Left renal cortex interstitium (tissue), 4 donors: ENCODE data around the gene ATP13A2. TPM values are rescaled to one million over a fixed set of nuclear protein-coding genes. Genes with fewer than 3 reads are reported as not detected.

Source experiments
- DNase-seq, 4 donors: peaks; one replicate each; pipeline ENCODE4 v3.0.0-alpha.2; 2013; ENCODE audit warnings: low read depth in 4 of 4, low spot score in 2 of 4, missing footprints in 1 of 4
- polyA plus RNA-seq, 4 donors: library from polyadenylated mRNA; unstranded; fragments of 120-200 nt; gene quantifications; one replicate each; pipeline ENCODE4 v1.2.1, GENCODE V29; 2013; ENCODE audit not compliant: insufficient read length in 4 of 4

ATP13A2 gene
- polyA plus RNA-seq, 4 donors, result 21.7 to 45.3 (median 37.0) TPM

- DNase-seq, result no peak
Observed at GRCh38 chr1:17004466-17005364, 7.0 kb downstream of the ATP13A2 start.

- no peak for DNase-seq
Observed at GRCh38 chr1:17002524-17002902, 9.2 kb downstream of the ATP13A2 start.

- no peak for DNase-seq
Observed at GRCh38 chr1:17001760-17002523, 9.8 kb downstream of the ATP13A2 start.

DNA sequence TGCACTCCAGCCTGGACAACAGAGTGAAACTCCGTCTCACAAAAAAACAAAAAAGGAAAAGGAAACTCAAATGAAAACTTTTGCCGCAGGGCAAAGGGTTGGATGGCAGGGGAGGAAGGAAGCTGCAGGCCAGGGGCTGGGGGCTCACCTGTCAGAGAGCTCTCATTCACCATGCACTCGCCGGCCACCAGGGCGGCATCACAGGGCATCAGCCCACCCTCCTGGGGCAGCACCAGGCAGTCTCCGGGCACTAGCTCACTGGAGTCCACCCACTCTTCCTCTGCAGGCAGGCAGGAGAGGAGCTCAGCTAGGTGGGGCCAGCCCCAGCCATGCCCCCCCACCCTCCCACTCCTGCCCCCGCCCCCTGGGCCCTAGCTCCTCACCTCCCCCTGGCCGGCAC lies 11.9 kb downstream of the ATP13A2 start:
- DNase-seq, result no peak

DNA sequence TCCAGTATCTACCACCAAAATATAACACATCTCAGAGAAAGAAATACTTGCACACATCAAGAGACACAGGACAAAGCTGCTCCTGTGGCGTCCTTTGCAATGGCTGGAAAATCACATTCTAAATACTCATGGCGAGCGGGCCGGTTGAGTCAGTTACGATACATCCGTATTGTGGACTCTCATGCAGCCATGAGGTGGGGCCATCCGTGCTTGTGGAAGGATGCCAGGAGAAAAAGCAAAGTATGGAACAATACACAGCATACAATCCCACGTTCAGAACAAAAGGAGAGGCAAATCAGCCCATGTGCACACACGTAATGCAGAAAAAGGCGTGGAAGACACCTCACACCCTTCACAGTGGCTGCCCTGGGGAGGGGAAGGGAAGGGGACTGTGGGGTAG lies 13.1 kb downstream of the ATP13A2 start:
- no peak for DNase-seq

DNA sequence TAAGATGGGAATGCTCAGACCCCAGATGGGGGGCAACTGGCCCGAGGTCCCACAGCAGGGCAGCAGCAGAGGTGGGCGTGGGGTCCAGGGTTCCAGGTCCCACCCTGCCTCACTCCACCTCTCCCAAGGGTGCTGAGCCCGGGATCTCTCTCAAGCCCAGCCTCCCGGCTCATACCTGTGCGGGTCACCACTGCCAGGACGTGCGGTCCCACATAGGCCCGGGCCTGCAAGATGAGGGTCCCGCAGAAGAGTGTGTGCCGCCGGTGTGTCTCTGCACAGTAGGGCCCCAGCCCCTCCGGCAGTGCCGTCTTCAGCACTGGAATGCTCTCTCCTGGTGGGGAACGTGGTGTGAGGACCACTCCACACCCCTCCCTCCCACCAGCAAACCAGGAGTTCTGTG lies 14.9 kb downstream of the ATP13A2 start:
- DNase-seq, result no peak

GRCh38 chr1:16993521-16994038 lies 18.1 kb downstream of the ATP13A2 start:
- DNase-seq, result no peak

DNA sequence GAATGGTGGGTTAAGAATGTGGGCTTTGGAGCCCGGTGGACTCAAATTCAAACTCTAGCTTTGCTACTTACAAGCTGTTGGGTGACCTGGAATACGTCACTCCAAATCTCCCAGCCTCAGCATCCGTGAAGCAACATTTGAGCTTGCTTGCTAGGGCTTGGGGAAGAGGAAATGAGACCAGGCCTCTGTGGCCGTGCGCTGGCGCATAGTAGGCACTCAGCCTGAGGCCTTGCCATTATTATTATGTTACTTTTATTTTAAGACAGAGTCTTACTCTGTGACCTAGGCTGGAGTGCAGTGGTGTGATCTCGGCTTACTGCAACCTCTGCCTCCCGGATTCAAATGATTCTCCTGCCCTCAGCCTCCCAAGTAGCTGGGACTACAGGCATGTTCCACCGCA lies 19.1 kb downstream of the ATP13A2 start:
- DNase-seq, result no peak

DNA sequence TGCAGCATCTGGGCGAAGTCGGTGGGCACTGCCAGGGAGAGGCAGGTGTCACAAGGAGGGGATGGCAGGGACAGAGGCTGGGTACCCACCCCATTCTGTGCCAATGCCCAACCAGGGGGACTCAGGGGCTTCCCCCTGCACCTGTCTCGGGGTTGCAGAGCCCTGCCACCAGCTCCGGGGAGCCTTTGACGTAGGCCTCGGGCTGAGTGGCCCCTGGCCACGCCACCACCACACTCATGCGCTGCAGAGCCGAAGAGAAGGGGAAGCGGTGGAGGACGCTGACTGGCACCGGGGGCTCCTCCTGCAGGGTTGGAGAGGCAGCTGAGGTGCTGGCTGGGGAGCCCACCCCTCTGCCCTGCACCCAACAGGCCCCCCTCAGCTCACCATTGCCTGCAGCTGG lies 19.6 kb downstream of the ATP13A2 start:
- DNase-seq, result no peak

DNA sequence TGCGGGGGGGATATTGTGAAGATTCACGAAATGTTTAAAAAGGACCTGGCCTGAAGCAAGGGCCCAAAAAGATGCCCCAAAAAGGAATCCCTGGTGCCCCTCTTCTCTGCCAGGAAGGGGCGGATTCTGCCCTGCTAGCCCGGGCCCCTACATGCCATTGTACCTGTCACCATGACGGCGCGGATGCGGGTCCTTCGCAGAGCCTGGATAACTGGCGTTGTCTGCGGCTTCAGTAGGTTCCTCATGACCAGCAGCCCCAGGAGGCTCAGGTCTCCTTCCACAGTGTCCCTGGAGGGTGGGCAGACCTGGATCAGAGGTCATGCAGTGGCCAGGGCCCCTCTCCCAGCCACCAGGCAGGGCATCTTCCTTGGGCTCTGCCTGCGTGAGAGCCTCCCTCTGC lies 20.2 kb downstream of the ATP13A2 start:
- no peak for DNase-seq

DNA sequence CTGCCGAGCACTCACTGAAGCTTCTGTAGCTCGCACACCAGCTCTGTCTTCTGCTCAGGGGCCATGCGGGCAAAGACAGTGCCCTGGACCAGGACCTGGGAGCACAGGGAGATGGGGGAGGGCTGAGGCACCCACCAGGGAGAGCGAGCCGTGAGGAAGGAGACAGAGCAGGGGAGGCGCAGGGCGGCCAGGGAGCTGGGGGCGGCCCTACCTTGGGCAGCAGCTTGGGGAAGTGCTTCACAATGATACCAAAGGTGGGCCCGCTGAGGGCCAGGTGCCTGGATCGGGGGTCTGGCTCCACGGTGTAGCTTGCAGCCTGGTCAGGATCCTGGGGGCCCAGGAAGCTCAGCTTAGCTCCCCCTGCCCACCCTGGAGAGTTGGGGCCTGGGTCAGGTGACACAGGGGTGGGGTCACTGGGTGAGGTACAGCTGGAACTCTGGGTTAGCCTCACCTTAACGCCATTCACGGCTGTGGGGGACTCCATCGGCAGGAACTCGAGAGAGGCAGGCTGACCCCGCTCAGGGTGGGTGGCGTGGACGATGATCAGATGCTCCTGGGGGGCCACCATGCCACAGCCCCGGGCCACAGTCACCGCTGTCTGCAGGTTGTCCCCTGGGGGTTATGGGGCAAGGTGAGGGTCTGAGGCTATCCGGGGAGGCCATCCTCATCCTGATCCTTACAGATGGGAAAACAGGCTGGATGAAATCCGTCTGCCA lies 21.9 kb downstream of the ATP13A2 start:
- no peak for DNase-seq

- DNase-seq, result no peak
Observed at GRCh38 chr1:16988210-16988609, 23.5 kb downstream of the ATP13A2 start.

DNA sequence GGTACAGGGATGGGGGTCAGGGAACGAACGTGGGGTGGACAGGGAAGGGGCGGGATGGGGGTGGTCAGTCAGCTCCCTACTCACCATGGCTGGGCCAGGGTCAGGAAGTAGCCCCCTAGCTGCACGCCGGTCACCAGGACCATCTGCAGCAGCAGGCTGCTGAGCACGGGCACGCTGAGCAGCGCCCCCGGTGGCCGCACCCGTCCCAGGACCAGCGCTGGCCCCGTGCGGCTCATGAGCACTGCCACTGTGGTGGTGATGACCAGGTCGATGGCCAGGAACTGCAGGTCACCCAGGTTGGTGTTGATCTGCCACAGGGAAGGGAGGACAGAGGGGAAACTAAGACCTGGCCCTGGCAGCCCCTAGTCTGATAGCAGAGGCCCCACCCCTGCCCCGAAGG lies 24.8 kb downstream of the ATP13A2 start:
- DNase-seq, result no peak

GRCh38 chr1:16986560-16986959 lies 25.2 kb downstream of the ATP13A2 start:
- DNase-seq, result no peak

GRCh38 chr1:16986113-16986512 lies 25.6 kb downstream of the ATP13A2 start:
- DNase-seq, result no peak

DNA sequence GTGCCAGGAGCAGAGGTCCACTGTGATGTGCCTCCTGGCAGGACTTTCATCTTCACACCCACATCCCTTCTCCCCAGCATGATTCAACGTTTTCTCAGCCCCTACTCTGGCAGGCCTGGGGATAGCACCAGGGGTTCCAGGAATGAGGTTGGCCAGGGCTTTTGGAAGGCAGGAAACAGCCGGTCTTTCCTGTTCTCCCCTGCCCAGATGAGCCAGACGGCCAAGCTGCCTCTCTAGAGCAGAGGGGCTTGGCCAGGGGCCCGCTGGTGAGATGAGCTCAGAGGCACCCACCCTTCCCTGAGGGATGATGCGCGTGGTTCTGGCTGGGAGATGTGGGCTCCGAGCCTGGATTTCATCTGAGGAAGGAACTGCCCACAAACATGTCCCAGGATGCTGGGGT lies 27.0 kb downstream of the ATP13A2 start:
- DNase-seq, result no peak

DNA sequence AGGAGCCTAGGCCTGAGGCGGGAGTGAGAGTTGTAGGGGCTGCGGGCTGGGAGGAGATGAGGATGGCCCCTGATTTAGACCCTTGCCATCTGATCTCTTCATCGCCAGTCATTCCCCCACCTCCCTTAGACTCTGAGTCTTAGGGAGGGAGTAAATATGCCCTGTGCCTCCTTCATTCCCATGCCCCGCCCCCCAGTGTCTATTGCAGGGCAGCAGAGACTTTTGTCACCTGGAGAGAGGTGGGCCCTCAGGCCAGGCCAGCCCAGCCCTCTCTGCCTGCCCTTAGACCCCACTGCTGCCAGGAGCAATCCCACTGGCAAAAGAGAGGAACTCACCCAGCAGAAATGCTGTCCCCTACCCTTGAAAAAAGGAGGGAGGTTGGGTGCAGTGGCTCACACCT lies 28.1 kb downstream of the ATP13A2 start:
- no peak for DNase-seq

GRCh38 chr1:16982902-16983301 lies 28.8 kb downstream of the ATP13A2 start:
- DNase-seq, result no peak

GRCh38 chr1:16981269-16981849 lies 30.4 kb downstream of the ATP13A2 start:
- DNase-seq, result no peak

DNA sequence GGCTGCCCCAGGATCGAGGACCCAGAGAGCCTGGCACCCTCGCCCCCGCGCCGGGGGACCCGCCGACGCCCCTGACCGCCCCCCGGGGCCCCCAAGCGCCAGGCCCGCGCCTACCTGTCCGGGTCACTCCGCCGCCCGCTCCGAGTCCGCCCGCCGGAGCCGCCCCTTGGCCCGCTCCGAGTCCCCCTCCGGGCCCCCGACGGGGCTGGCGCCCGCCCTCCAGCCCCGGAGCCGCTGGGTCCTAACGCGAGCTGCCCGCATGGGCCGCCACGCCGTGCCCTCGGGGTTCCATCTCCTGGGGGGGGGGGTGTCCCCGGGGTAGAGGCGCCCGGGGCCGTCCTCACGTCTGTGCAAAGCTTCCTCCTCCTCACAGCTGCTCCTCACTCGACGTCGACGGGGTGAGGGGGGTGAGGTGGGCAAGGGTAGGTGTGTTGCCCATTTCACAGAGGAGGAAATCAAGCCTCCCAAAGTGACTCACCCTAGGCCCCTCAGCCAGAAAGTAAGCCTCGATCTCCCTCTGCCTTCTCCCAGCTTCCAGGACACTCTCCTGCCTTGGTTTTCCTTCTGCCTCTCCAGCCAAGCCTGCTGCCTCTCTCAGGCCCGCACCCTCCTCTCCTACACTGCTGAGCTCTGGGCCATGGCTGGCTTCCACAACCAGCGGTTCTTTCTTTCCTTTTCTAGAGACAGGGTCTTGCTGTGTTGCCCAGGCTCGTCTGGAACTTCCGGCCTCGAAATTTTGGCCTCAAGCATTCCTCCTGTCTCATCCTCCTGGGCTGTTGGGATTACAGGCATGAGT lies 31.1 kb downstream of the ATP13A2 start, which contains the start of gene MFAP2:
MFAP2 (minus strand) TSS at position 148 of the 796 bp plus-strand sequence. CDS start 2,347 bp downstream, outside the sequence.
- no peak for DNase-seq
